Esophagus squamous epithelium (tissue), 4 donors: ENCODE measurements around the gene ABCA5.

Experiments used
- CTCF ChIP-seq, 6 experiments: fragments of 450-650 bp in 4 of 6; fragments of 200-600 bp in 2 of 6; sonication (generic) in 2 of 6; IDR thresholded peaks; one replicate each; pipeline ENCODE4 v1.5.1; 2016 to 2019; ENCODE audit warnings: antibody characterized with exemption in 6 of 6, mild to moderate bottlenecking in 4 of 6, moderate library complexity in 4 of 6
- POLR2A ChIP-seq, 4 donors: fragments of 450-650 bp; IDR thresholded peaks; one replicate each; pipeline ENCODE4 v1.6.1; 2017; ENCODE audit warnings: antibody characterized with exemption in 4 of 4, mild to moderate bottlenecking in 4 of 4, moderate library complexity in 3 of 4

- TF ChIP-seq CTCF (IDR thresholded peaks at IDR 0.05), result peak; percentile 41 to 79 (median 70)
- TF ChIP-seq POLR2A (IDR thresholded peaks at IDR 0.05), result no peak
These were observed 91.4 kb downstream of the ABCA5 start for GRCh38 chr17:69235338-69236058.
